Endothelial cell of umbilical vein (primary cell): ENCODE measurements around the gene USP31. TPM values are rescaled to one million over a fixed set of nuclear protein-coding genes. Genes with fewer than 3 reads are reported as not detected.

ENCODE experiments used
- BruUV-seq: library from RNA; stranded (reverse); fragments of 400-500 nt; replicated peaks from 2 replicates; lab custom pipeline; 2021; lab: Mats Ljungman, UMichigan
- CTCF ChIA-PET: fragments of 300-600, 350-600 bp; sonication (Branson Sonifier 250); formaldehyde crosslinking; loops from one replicate; lab custom pipeline; 2021; ENCODE audit warnings: antibody characterized with exemption, inconsistent platforms; lab: Charles Lee
- POLR2A ChIA-PET: fragments of 300-600, 350-600 bp; sonication (Branson Sonifier 250); formaldehyde crosslinking; loops from one replicate; lab custom pipeline; 2021; ENCODE audit warnings: antibody characterized with exemption, inconsistent platforms; lab: Charles Lee
- DNase-seq: peaks from one replicate; pipeline ENCODE4 v3.0.0-alpha.2; 2011; ENCODE audit warnings: low read depth, low spot score
- FAIRE-seq: peaks from 2 replicates; lab custom pipeline; 2011; peaks lifted over from hg19 to GRCh38; lab: Jason Lieb, UNC
- H2AFZ ChIP-seq: 2 replicates; pipeline ENCODE4 v1.6.0; 2012; ENCODE audit warnings: low read depth, low read length, control low read depth, inconsistent platforms
- H3K27ac ChIP-seq: 2 replicates; pipeline ENCODE4 v1.5.1; 2011; ENCODE audit warnings: low read depth, mild to moderate bottlenecking, control low read depth, low read length, moderate library complexity; ENCODE audit not compliant: insufficient read depth
- H3K27me3 ChIP-seq, 2 experiments: 2 replicates each; pipeline versions ENCODE4 v1.6.0 to v1.6.1; 2011; ENCODE audit warnings: low read length in 2 of 2, mixed read lengths in 1 of 2; ENCODE audit not compliant: control insufficient read depth in 2 of 2, insufficient read depth in 2 of 2
- H3K36me3 ChIP-seq, 2 experiments: 2 replicates in 1 of 2; 3 replicates in 1 of 2; pipeline ENCODE4 v1.5.1; 2011; ENCODE audit warnings: low read length in 2 of 2, mild to moderate bottlenecking in 1 of 2, moderate library complexity in 1 of 2; ENCODE audit not compliant: control insufficient read depth in 2 of 2, insufficient read depth in 2 of 2; ENCODE audit errors: extremely low read depth in 1 of 2
- H3K4me1 ChIP-seq: 3 replicates; pipeline ENCODE4 v1.5.1; 2011; ENCODE audit warnings: mild to moderate bottlenecking, low read length; ENCODE audit not compliant: control insufficient read depth, insufficient read depth; ENCODE audit errors: extremely low read depth
- H3K4me2 ChIP-seq: 2 replicates; pipeline ENCODE4 v1.6.1; 2011; ENCODE audit warnings: low read length, control low read depth, mixed read lengths; ENCODE audit not compliant: insufficient read depth
- H3K4me3 ChIP-seq, 3 experiments: fragments of 200-600 bp in 1 of 3; sonication (generic), shearing (Covaris generic) in 1 of 3; replicated peaks in 1 of 3; 2 replicates each; pipeline ENCODE4 v1.5.1; 2011 to 2016; ENCODE audit warnings: control low read depth in 3 of 3, low read length in 3 of 3, mild to moderate bottlenecking in 2 of 3, inconsistent platforms in 1 of 3, low read depth in 1 of 3, moderate library complexity in 1 of 3; ENCODE audit not compliant: insufficient read depth in 1 of 3
- H3K79me2 ChIP-seq: 2 replicates; pipeline ENCODE4 v1.6.0; 2012; ENCODE audit warnings: low read length, inconsistent platforms; ENCODE audit not compliant: control insufficient read depth, insufficient read depth
- H3K9ac ChIP-seq: replicated peaks from 2 replicates; pipeline ENCODE3; 2011; ENCODE audit warnings: low read length, control low read depth; ENCODE audit not compliant: insufficient read depth; ENCODE audit errors: extremely low read depth
- H3K9me1 ChIP-seq: replicated peaks from 3 replicates; pipeline ENCODE4 v1.6.0; 2011; ENCODE audit warnings: mild to moderate bottlenecking, low read length; ENCODE audit not compliant: control insufficient read depth, insufficient read depth; ENCODE audit errors: extremely low read depth
- H3K9me3 ChIP-seq: replicated peaks from 2 replicates; pipeline ENCODE4 v1.5.1; 2012; ENCODE audit warnings: low read length, inconsistent platforms; ENCODE audit not compliant: control insufficient read depth, insufficient read depth
- H4K20me1 ChIP-seq: replicated peaks from 2 replicates; pipeline ENCODE3; 2011; ENCODE audit warnings: mild to moderate bottlenecking, low read length; ENCODE audit not compliant: control insufficient read depth, insufficient read depth; ENCODE audit errors: extremely low read depth
- CTCF ChIP-seq, 2 donors: IDR thresholded peaks; 1 replicate in 1 of 2; 2 replicates in 1 of 2; pipeline ENCODE4 v1.5.1; 2011; ENCODE audit warnings: low read length in 2 of 2, mild to moderate bottlenecking in 2 of 2, moderate library complexity in 2 of 2, control low read depth in 1 of 2, inconsistent platforms in 1 of 2, low read depth in 1 of 2; ENCODE audit not compliant: insufficient read depth in 1 of 2; ENCODE audit errors: extremely low read depth in 1 of 2
- EZH2 ChIP-seq: IDR thresholded peaks from 2 replicates; pipeline ENCODE4 v1.6.1; 2012; ENCODE audit warnings: borderline replicate concordance, low read depth, mild to moderate bottlenecking, moderate library complexity, low read length, inconsistent platforms; ENCODE audit not compliant: severe bottlenecking
- FOS ChIP-seq: IDR thresholded peaks from 2 replicates; pipeline ENCODE4 v1.6.1; 2011; ENCODE audit warnings: mild to moderate bottlenecking, low read length, moderate library complexity, borderline replicate concordance; ENCODE audit not compliant: insufficient read depth
- GATA2 ChIP-seq: IDR thresholded peaks from 2 replicates; pipeline ENCODE4 v1.7.0; 2011; ENCODE audit warnings: low read depth, mild to moderate bottlenecking, moderate library complexity, mixed read lengths, low read length; ENCODE audit not compliant: insufficient read length, insufficient read depth
- JUN ChIP-seq: IDR thresholded peaks from 2 replicates; pipeline ENCODE4 v1.6.1; 2011; ENCODE audit warnings: borderline replicate concordance, low read depth; ENCODE audit not compliant: insufficient read length, insufficient read depth
- POLR2A ChIP-seq: IDR thresholded peaks from 2 replicates; pipeline ENCODE4 v1.6.1; 2012; ENCODE audit warnings: low read depth, mild to moderate bottlenecking, control low read depth, low read length
- POLR2AphosphoS5 ChIP-seq: IDR thresholded peaks from 2 replicates; pipeline ENCODE4 v1.6.1; 2012; ENCODE audit warnings: low read depth, mild to moderate bottlenecking, control low read depth, low read length, moderate library complexity; ENCODE audit not compliant: insufficient read depth
- dilution Hi-C: fragments of 300-500 bp; cut with MboI; formaldehyde crosslinking; loops from one replicate; pipeline ENCODE4 v1.15.0; 2019; ENCODE audit warnings: low sequenced_read_pairs; ENCODE audit not compliant: extremely low pct_ligation_motif_present
- intact Hi-C: fragments of 100-400 bp; cut with micrococcal nuclease; formaldehyde crosslinking; loops from one replicate; pipeline ENCODE4 v1.10.0; 2022
- polyA plus RNA-seq, 4 experiments: library from polyadenylated mRNA; depleted of rRNA in 3 of 4; stranded (reverse) in 3 of 4; unstranded in 1 of 4; fragments of >200 nt; gene quantifications; 2 replicates each; pipeline versions ENCODE4 v1.2.1 to v1.2.3, GENCODE V29; 2011 to 2012; ENCODE audit warnings: missing spikeins in 1 of 4
- total RNA-seq: library from RNA; stranded (reverse); gene quantifications from 2 replicates; pipeline ENCODE4 v1.2.3, GENCODE V29; 2021
- TF ChIP-seq, protein P1 (sequence below): IDR thresholded peaks from 2 replicates; pipeline ENCODE4 v1.6.1; 2011; ENCODE audit not compliant: insufficient read depth, insufficient read length

USP31 gene
- total and polyA plus RNA-seq, 2 donors (not counting 3 experiments of a cell fraction or from before 2014, with no cell fraction given): 14.5 to 42.4 TPM

DNA sequence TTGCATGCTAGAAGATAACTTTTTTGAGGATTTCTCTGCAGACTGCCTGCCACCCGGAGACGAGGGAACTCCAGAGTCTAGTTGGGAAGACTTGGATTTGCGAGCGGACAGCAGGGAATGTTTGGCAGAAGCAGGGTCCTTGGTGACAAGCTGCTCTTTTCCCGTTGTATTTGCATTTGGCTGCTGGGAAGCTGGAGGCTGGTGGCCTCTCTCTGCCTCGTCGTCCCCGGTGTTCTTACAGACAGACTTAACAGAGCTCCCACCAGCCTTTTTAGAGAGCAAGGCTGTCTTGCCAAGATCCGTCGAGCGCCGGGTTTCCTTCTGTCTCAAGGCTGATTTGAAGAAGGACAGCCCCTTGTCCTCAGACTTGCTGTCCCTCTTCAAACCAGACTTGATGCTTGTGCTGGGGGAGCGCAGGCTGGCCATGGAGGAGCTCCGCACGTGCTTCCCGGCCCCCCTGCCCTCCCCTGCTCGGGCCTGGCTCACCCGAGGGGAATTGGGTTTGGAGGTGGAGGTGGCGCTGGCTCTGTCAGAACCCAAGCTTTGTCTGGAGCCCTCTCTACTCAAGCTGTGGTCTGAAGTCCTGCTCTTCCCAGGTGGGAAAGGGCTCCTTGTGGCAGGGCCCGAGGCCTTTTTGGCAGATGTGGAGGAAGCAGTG lies 81.0 kb downstream of the USP31 start:
- Histone ChIP-seq H3K4me3 (no peak overlapping the region), H3K9me1 (no peaks in the 10 kb centered on the region), H3K9ac (no peak overlapping the region), H3K79me2 (no peaks in the 10 kb centered on the region), H3K27ac (no peak overlapping the region), H3K36me3 (peaks cover 19 to 39% of the 10 kb centered on the region in 2 experiments), H4K20me1 (no peaks in the 10 kb centered on the region), H2AFZ (no peak overlapping the region), H3K27me3 (no peaks in the 10 kb centered on the region), H3K9me3 (no peaks in the 10 kb centered on the region), H3K4me1 (peaks cover 15% of the 10 kb centered on the region), H3K4me2 (no peak overlapping the region)
- intact Hi-C loops (loop anchor here (10.0 kb wide), 1 partner anchor 1443 kb away; no protein-coding TSS in a partner anchor), dilution Hi-C loops (no loop called here)
- DNase-seq: no peak
- TF ChIP-seq GATA2 (no peak), JUN (no peak), POLR2A (no peak), EZH2 (no peak), POLR2AphosphoS5 (no peak), FOS (no peak), CTCF (IDR thresholded peaks at IDR 0.05; ENCODE audit: extremely low read depth in 1 of 2, insufficient read depth in 1 of 2, low read depth in 1 of 2, low read length in 2 of 2) (no peak)
- TF ChIP-seq, protein P1, sequence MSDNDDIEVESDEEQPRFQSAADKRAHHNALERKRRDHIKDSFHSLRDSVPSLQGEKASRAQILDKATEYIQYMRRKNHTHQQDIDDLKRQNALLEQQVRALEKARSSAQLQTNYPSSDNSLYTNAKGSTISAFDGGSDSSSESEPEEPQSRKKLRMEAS: no peak
- POLR2A ChIA-PET: no interaction called here
- CTCF ChIA-PET: interaction anchor here (1.0 to 2.0 kb wide), 2 partner anchors 169 to 367 kb away, joined by 3 to 6 read pairs; no protein-coding TSS in a partner anchor
- no peak for FAIRE-seq
- no TSS peak for BruUV-seq
